Motor neuron (in vitro differentiated cells): ENCODE data around the gene CDX2. TPM values are rescaled to one million over a fixed set of nuclear protein-coding genes. Genes with fewer than 3 reads are reported as not detected.
"Not testable (repeated sequence)": the region's sequence is repeated elsewhere in the genome, so short reads cannot be mapped to it uniquely, and the experiment has no call there.

ENCODE experiments used
- ATAC-seq, 8 experiments: fragments of 200-7000 bp; cut with Tn5 transposase; replicated peaks in 6 of 8; 2 replicates each; pipeline ENCODE4 v1.8.0; 2021; ENCODE audit warnings: mild to moderate bottlenecking in 8 of 8, moderate library complexity in 8 of 8
- H3K27ac ChIP-seq, 2 donors: fragments of 250-450 bp; sonication (Bioruptor Pico); 2 replicates each; pipeline ENCODE4 v1.9.0; 2021; ENCODE audit warnings: antibody characterized with exemption in 2 of 2, mild to moderate bottlenecking in 2 of 2, moderate library complexity in 1 of 2
- H3K4me1 ChIP-seq, 2 donors: fragments of 250-450 bp; sonication (Bioruptor Pico); replicated peaks in 1 of 2; 2 replicates each; pipeline ENCODE4 v1.6.1; 2021; ENCODE audit warnings: antibody characterized with exemption in 2 of 2, mild to moderate bottlenecking in 2 of 2, moderate library complexity in 1 of 2
- H3K4me3 ChIP-seq, 5 donors: fragments of 250-450 bp; sonication (Bioruptor Pico); 2 replicates each; pipeline ENCODE4 v1.9.0; 2021; ENCODE audit warnings: antibody characterized with exemption in 5 of 5, mild to moderate bottlenecking in 5 of 5, moderate library complexity in 4 of 5
- WGBS, 10 experiments: fragments of 450-650 bp; shearing (Covaris generic); methylation state at CpG; one replicate each; pipeline ENCODE4 v1.0.0; 2022; 5-methylcytosine and 5-hydroxymethylcytosine counted together
- in situ Hi-C, 9 experiments: fragments of 400-800 bp; cut with MboI; loops; one replicate each; pipeline ENCODE4 v1.15.0; 2021; ENCODE audit warnings: low sequenced_read_pairs in 9 of 9, low pct_unique_long_range_greater_than_20kb in 2 of 9; ENCODE audit not compliant: unreplicated experiment in 9 of 9
- total RNA-seq, 8 experiments: library from RNA; unstranded; fragments of 300-600 nt; gene quantifications; 2 replicates each; pipeline versions ENCODE4 v1.2.3 to v1.2.4, GENCODE V29; 2022

The CDX2 gene
- total RNA-seq, 8 experiments from 2014 or later, result 0.05 to 0.38 (median 0.17) TPM; not detected in 2

DNA sequence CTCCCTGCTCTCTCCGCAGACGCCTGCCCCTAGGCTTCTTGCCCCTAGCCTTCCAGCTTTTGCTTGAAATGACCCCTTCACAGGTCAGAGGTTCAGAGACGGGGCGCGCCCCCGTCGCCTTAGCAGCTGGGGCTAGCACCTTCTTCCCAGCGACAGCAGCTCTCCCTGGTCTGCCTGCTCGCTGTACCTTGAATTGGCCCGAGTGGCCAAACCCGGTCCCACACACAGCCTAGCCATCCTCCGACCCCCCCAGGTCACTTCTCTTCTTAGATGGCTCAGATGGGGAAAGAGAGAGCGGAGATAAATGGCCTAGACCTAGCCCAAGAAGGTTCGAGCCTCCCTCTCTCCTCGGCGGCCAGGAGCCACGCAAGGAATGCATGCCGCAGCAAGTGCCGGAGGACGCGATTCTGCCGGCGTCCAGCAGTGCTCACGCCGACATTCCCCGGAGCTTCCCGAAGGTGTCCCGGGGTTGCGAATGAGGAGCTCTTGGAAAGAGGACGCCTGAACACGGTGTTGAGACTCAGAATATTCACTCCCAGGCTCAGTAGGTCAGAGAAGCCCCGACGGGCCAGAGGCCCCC, 1.3 kb downstream of the CDX2 start:
- H3K4me1 ChIP-seq, result peaks cover 0 to 3% of the 10 kb centered on the region in 2 donors
- H3K4me3 ChIP-seq, result no peak overlapping the region
- WGBS, 10 experiments, result 0 to 10% (median 1%) methylated on average over 2 to 21 of the region's 33 CpGs; no CpG with 5 or more reads in 4 of the 10 experiments
- H3K27ac ChIP-seq, result no peak overlapping the region
- peak in 1 of 8 experiments; percentile 28 for ATAC-seq
- in situ Hi-C loops, result loop anchor here in 1 of 9 experiments (25.0 kb wide), 1 partner anchor 131 kb away; no protein-coding TSS in a partner anchor

DNA sequence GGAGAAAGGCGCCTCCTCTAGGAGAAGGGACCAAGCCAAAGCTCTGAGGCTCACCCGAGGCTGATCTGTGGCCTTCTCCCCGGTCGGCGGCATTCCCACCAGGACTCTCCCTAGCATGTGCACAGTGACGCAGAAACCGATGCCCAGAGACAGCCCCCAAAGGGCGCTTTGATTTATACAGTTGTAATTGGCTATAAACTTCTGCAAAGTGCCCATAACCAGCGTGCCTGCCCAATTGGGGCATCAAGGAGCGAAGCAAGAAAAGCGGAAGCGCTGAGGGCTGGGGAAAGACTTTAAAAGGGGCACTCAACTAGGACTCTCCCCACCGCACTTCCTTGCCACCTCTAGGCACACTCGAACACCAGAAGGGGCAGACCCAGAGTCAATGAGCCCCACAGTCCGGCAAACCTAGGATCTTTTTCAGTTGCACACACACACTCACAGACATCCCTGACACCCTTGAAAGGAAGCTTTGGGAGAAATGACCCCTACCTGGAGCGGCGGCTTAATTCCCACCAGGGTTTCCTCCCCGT, 1.8 kb downstream of the CDX2 start:
- ATAC-seq, result no peak
- H3K4me1 ChIP-seq, result peaks cover 0 to 3% of the 10 kb centered on the region in 2 donors
- WGBS, 10 experiments, result 0 to 24% (median 8%) methylated on average over 2 to 13 of the region's 18 CpGs; no CpG with 5 or more reads in 3 of the 10 experiments
- no peak overlapping the region for H3K4me3 ChIP-seq
- in situ Hi-C loops, result loop anchor here in 1 of 9 experiments (25.0 kb wide), 1 partner anchor 130 kb away; no protein-coding TSS in a partner anchor
- H3K27ac ChIP-seq, result no peak overlapping the region

DNA sequence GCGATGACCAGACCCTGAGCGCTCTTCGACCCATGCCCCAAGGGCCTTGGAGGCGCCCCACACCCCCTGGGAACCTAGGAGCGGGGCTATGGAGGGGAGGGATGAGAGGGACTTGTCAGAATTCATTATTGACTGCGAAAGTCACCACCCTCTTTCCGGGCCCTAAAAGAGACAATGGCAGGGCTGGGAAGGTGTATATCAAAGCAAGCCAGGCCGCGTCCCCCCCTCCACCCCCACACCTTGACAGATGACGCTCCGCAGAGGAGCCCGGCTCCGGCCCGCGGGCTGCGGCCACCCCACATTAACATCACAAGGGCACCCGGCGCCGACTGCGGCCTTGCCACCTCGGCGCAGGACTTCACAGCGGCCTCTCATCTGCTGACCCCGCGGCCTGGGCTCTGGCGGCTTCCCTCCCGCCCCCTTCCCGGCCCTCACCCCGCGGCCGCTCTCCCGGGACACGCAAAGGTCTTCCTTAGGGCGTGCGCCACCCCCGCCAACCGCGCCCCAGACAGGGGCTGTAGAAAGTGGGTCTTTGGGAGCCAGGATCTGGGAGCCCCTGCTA, 2.4 kb downstream of the CDX2 start:
- 0 to 17% (median 3%) methylated on average over 1 to 3 of the region's 38 CpGs; no CpG with 5 or more reads in 6 of the 10 experiments for WGBS, 10 experiments
- in situ Hi-C loops, result loop anchor here in 1 of 9 experiments (25.0 kb wide), 1 partner anchor 129 kb away; no protein-coding TSS in a partner anchor
- ATAC-seq, result no peak
- Histone ChIP-seq H3K4me1 (peaks cover 0 to 3% of the 10 kb centered on the region in 2 donors), H3K27ac (no peak overlapping the region), H3K4me3 (no peak overlapping the region)

DNA sequence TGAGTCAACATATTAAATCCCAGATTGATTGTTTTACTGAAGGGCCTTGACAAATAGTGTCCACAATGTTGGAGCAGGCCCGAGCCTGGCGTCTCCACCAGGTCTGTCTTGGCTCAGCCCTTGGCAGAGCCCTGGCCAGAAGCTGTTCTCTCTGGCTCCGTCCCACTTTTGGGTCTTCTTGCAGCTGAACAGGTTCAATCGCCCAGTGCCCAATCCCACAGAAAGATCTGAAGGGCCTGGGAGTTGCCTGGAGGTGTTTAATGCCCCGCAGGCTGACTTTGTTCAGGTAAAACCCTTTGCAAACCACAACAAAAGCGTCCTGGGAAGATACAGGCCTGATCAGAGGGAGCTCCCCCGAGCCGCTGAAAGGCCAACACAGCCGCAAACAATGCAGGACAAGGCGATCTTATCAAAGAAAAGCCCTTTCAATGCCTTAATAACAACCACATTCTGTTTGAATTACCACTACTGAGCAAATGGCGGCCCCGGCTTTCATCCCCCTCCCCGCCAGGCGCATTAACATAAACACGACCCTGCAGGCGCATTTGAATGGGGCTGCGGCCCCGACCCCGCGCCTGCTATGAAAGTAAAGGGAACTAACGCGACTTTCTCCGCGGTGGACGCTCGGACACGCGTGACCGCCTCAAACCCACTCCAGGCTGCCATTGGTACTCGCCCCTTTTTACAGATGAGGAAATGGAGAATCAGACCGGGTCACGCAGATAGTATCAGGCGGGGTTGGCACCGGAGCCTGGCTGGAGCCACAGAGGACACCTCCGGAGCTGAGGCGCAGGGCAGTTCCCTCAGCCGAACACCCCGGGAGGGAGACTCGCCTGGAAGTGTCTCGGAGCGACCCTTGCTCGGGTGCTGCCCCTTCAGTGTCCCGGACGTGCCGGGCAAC, 3.1 kb downstream of the CDX2 start:
- Histone ChIP-seq H3K4me3 (no peak overlapping the region), H3K4me1 (peaks cover 0 to 3% of the 10 kb centered on the region in 2 donors), H3K27ac (no peak overlapping the region)
- in situ Hi-C loops, result loop anchor here in 1 of 9 experiments (25.0 kb wide), 1 partner anchor 129 kb away; no protein-coding TSS in a partner anchor
- ATAC-seq, result no peak
- WGBS, 10 experiments, result 0 to 42% (median 4%) methylated on average over 2 to 16 of the region's 45 CpGs; no CpG with 5 or more reads in 1 of the 10 experiments

DNA sequence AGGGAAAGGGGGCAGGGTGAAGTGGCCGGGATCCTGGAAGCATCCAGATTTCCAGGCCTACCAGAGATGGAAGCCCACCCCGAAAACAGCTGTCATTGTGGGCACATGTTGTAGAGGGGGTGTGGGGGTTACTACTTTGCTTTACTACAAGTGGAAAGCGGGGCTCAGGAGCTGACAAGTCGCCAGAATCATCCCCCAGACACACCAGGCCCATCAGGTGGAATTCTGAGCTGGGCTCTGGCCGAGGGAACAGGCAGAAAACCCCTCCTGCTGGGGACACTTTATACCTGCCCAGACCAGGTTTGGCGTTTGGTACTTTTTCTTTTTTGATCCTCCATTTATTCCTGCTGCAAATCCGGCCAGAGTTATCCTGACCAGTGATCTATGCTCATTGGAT, 3.8 kb downstream of the CDX2 start:
- H3K27ac ChIP-seq, result no peak overlapping the region
- in situ Hi-C loops, result loop anchor here in 1 of 9 experiments (25.0 kb wide), 1 partner anchor 128 kb away; no protein-coding TSS in a partner anchor
- 9 to 60% (median 21%) methylated on average over 1 to 7 of the region's 7 CpGs; no CpG with 5 or more reads in 2 of the 10 experiments for WGBS, 10 experiments
- peaks cover 3% of the 10 kb centered on the region in 2 donors for H3K4me1 ChIP-seq
- ATAC-seq, result no peak
- H3K4me3 ChIP-seq, result no peak overlapping the region

DNA sequence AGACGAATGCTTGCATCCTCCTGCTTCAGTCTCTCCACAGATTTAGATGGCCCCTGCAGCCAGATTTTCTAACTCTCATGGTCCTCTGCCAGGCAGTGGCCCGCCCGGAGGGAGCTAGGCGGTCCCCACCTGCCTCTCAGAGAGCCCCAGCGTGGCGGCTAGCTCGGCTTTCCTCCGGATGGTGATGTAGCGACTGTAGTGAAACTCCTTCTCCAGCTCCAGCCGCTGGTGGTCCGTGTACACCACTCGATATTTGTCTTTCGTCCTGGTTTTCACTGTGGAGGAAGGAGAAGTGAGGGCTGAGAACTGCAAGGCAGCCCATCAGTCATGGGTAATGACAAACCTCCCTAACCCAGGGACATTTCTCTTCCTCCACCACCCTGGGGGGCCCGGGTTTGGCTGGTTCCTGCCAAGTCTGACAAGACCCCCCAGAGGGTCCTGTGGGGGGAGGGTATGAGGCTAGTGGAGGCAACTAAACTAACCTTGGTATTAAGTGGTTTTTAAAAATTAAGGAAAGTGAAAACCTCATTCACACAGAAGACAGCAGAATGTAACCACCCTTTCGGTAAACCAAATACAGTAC, 4.3 kb downstream of the CDX2 start:
- H3K27ac ChIP-seq, result no peak overlapping the region
- H3K4me1 ChIP-seq, result peaks cover 3 to 6% of the 10 kb centered on the region in 2 donors
- in situ Hi-C loops, result loop anchor here in 1 of 9 experiments (25.0 kb wide), 1 partner anchor 128 kb away; no protein-coding TSS in a partner anchor
- no peak for ATAC-seq
- no peak overlapping the region for H3K4me3 ChIP-seq
- 4 to 51% (median 20%) methylated on average over 2 to 15 of the region's 15 CpGs; no CpG with 5 or more reads in 2 of the 10 experiments for WGBS, 10 experiments

DNA sequence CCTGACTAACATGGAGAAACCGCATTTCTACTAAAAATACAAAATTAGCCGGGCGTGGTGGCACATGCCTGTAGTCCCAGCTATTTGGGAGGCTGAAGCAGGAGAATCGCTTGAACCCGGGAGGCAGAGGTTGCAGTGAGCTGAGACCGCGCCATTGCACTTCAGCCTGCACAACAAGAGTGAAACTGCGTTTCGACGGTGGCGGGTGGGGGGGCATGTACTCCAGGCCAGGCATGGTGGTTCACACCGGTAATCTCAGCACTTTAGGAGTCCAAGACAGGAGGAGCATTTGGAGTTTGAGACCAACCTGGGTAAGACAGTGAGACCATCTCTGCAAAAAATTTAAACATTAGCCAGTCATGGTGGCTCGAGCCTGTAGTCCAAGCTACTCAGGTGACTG, 4.9 kb downstream of the CDX2 start:
- not testable (repeated sequence) for H3K27ac ChIP-seq, H3K4me3 ChIP-seq, ATAC-seq, H3K4me1 ChIP-seq
- in situ Hi-C loops, result loop anchor here in 1 of 9 experiments (25.0 kb wide), 1 partner anchor 127 kb away; no protein-coding TSS in a partner anchor
- 33 to 90% (median 67%) methylated on average over 1 to 4 of the region's 13 CpGs; no CpG with 5 or more reads in 4 of the 10 experiments for WGBS, 10 experiments

DNA sequence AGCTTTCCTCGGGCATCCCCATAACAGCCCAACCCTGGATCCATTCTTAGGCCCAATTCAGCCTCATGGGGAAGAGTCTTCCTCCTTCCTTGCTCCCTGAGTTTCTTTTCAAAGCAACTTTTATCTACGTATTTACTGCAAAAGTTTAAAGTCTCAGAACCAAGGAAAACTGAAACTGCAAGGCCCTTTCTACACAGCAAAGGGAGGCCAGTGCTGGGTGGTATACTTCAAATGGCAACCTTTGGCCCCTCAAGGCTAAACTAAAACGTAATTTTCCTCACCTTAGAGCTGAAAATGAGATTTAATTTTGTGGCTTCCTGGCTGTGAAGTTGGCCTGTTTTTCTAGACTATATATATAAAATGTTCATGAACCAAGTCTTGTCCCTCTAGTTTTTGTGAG, 5.6 kb downstream of the CDX2 start:
- in situ Hi-C loops, result loop anchor here in 1 of 9 experiments (25.0 kb wide), 1 partner anchor 126 kb away; no protein-coding TSS in a partner anchor
- 0 to 67% (median 51%) methylated on average over 1 to 3 of the region's 3 CpGs; no CpG with 5 or more reads in 2 of the 10 experiments for WGBS, 10 experiments
- Histone ChIP-seq H3K4me3 (no peak overlapping the region), H3K27ac (no peak overlapping the region), H3K4me1 (peaks cover 3 to 6% of the 10 kb centered on the region in 2 donors)
- ATAC-seq, result no peak

DNA sequence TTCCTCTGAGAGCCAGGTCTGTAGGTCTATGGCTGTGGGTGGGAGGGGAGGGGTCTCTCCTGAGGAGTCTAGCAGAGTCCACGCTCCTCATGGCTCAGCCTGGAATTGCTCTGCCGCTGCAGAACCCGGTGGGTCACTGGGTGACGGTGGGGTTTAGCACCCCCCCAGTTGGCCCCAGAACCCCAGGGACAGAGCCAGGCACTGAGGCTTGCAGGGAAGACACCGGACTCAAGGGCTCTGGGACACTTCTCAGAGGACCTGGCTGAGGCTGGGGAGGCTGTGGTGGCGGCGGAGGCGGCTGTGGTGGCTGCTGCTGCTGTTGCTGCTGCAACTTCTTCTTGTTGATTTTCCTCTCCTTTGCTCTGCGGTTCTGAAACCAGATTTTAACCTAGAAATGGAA, 6.1 kb downstream of the CDX2 start:
- in situ Hi-C loops, result loop anchor here in 1 of 9 experiments (25.0 kb wide), 1 partner anchor 126 kb away; no protein-coding TSS in a partner anchor
- ATAC-seq, result no peak

DNA sequence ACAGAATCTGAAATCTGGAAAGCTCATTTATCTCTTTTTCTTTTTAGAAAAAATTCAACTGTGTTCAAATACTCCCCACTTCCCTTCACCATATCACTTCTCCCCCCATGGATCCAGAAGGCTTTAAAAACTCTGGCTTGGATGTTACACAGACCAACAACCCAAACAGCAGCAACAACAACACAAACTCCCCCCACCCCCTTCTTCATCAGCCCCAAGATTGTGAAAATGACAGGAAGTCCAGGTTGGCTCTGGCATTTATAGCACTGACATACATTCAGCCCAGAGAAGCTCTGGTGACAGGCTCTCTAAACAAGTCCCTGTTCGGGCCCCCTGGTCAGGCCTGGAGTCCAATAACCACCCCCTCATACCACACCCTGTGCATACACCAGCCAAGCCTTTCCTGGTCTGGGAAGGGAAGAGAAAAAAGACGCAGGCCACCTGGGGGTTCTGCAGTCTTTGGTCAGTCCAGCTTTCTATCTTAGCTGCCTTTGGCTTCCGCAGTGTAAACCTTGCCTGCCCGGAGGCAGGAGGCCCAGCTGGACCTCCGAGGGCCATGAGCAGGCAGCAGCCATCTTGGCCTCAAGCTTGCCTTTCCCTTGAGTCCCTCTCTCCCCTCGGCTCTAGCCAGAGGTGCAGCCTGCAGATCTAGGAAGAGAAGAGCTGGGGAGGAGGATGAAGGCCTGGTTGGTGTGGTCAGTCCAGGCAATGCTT, 6.8 kb downstream of the CDX2 start:
- in situ Hi-C loops, result loop anchor here in 1 of 9 experiments (25.0 kb wide), 1 partner anchor 125 kb away; no protein-coding TSS in a partner anchor
- ATAC-seq, result no peak
- WGBS, 10 experiments, result 0 to 100% (median 40%) methylated on average over 1 to 4 of the region's 6 CpGs; no CpG with 5 or more reads in 3 of the 10 experiments
- H3K4me1 ChIP-seq, result peaks cover 0 to 6% of the 10 kb centered on the region in 2 donors
- H3K27ac ChIP-seq, result no peak overlapping the region
- H3K4me3 ChIP-seq, result no peak overlapping the region

More for the DNA sequence above, 6.1 kb downstream of the CDX2 start:
- Histone ChIP-seq H3K4me3 (no peak overlapping the region), H3K4me1 (peaks cover 0 to 6% of the 10 kb centered on the region in 2 donors), H3K27ac (no peak overlapping the region)
- whole genome bisulfite sequencing, 10 experiments, result 14 to 60% (median 24%) methylated on average over 1 to 8 of the region's 9 CpGs; no CpG with 5 or more reads in 6 of the 10 experiments

DNA sequence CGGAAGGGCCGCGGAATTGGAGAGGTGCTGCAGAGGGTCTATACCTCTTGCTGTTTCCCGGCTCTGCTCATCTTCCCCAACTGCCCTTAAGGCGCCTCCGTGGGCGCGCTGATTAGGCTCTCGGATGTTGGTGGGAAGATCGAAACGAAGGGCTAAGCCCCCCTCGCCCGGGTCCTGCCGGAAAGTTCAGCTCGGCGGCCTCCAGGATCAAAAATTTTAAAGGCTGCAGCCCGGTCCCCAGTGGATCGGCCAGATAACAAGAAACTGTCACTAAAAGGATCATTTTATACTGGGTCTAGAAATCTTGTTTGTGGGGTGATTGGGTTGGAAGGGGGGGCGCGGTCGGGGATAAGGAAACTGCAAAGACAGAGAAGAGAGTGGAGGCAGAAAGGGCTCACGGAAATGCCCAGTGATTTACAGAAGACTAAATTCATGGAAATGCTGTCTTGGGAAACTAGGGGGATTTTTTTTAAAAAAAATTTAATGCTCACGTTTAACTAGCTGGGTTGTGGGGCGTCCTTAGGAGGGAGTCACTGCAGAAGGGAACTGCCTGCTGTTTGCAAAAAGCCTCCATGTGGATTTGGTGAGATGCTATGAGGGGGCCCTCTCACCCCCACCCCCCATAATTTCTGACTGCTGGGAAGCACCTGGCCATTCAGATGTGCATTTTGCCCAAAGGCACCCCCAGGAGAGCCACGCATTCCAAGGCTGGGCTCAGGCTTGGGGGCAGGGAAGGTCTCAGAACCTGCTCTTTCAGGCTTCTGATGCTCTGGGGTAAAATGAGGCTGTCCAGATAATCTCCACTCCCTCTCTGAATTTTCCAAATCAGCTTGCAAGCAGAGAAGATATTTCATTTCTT, 7.7 kb downstream of the CDX2 start:
- no peak overlapping the region for H3K4me3 ChIP-seq
- peaks cover 0 to 6% of the 10 kb centered on the region in 2 donors for H3K4me1 ChIP-seq
- ATAC-seq, result no peak
- WGBS, 10 experiments, result 0 to 50% (median 17%) methylated on average over 1 to 9 of the region's 25 CpGs; no CpG with 5 or more reads in 3 of the 10 experiments
- H3K27ac ChIP-seq, result no peak overlapping the region
- in situ Hi-C loops, result loop anchor here in 1 of 9 experiments (25.0 kb wide), 1 partner anchor 124 kb away; no protein-coding TSS in a partner anchor
